ENCODE data around the gene ADARB2. TPM values are rescaled to one million over a fixed set of nuclear protein-coding genes. Genes with fewer than 3 reads are reported as not detected.

Gene ADARB2
- total RNA-seq, 1 donor from 2014 or later, result 0.11 TPM

GRCh38 chr10:1412531-1413189, 324.7 kb downstream of the ADARB2 start:
- no peaks in the 10 kb centered on the region for H3K36me3 ChIP-seq
- intact Hi-C loops (cut with micrococcal nuclease), result no loop called here
- no peak for DNase-seq

GRCh38 chr10:1411956-1412355, 325.4 kb downstream of the ADARB2 start:
- no peak overlapping the region for H3K27ac ChIP-seq (replicated peaks)
- no peak for DNase-seq
- H3K9me3 ChIP-seq (replicated peaks), result no peaks in the 10 kb centered on the region
- no peak for TF ChIP-seq CTCF (IDR thresholded peaks at IDR 0.05; ENCODE audit: borderline replicate concordance)
- H3K4me1 ChIP-seq, result no peaks in the 10 kb centered on the region
- H3K27me3 ChIP-seq (ENCODE audit: low read depth), result peaks cover 44% of the 10 kb centered on the region
- no peak overlapping the region for H3K4me3 ChIP-seq
- intact Hi-C loops (cut with micrococcal nuclease), result no loop called here
- no peaks in the 10 kb centered on the region for H3K36me3 ChIP-seq

More at GRCh38 chr10:1412531-1413189, 324.7 kb downstream of the ADARB2 start:
- Histone ChIP-seq H3K9me3 (replicated peaks) (no peaks in the 10 kb centered on the region), H3K27ac (replicated peaks) (no peak overlapping the region), H3K4me3 (no peak overlapping the region), H3K27me3 (ENCODE audit: low read depth) (peaks cover 44% of the 10 kb centered on the region), H3K4me1 (no peaks in the 10 kb centered on the region)
- no peak for TF ChIP-seq CTCF (IDR thresholded peaks at IDR 0.05; ENCODE audit: borderline replicate concordance)

- no peak overlapping the region for H3K27ac ChIP-seq (replicated peaks)
- H3K27me3 ChIP-seq (ENCODE audit: low read depth), result peaks cover 44% of the 10 kb centered on the region
- no peaks in the 10 kb centered on the region for H3K4me1 ChIP-seq
- intact Hi-C loops (cut with micrococcal nuclease), result no loop called here
- no peaks in the 10 kb centered on the region for H3K9me3 ChIP-seq (replicated peaks)
- no peak for TF ChIP-seq CTCF (IDR thresholded peaks at IDR 0.05; ENCODE audit: borderline replicate concordance)
- DNase-seq, result no peak
- no peak overlapping the region for H3K4me3 ChIP-seq
- H3K36me3 ChIP-seq, result no peaks in the 10 kb centered on the region
These were observed 325.9 kb downstream of the ADARB2 start for GRCh38 chr10:1411451-1411850.

- Histone ChIP-seq H3K4me3 (no peak overlapping the region), H3K36me3 (no peaks in the 10 kb centered on the region), H3K9me3 (replicated peaks) (no peaks in the 10 kb centered on the region), H3K27me3 (ENCODE audit: low read depth) (peaks cover 43% of the 10 kb centered on the region), H3K4me1 (no peaks in the 10 kb centered on the region), H3K27ac (replicated peaks) (no peak overlapping the region)
- intact Hi-C loops (cut with micrococcal nuclease), result no loop called here
- TF ChIP-seq CTCF (IDR thresholded peaks at IDR 0.05; ENCODE audit: borderline replicate concordance), result no peak
- DNase-seq, result no peak
These were observed 326.6 kb downstream of the ADARB2 start for GRCh38 chr10:1410469-1411395.

- Histone ChIP-seq H3K27ac (replicated peaks) (no peak overlapping the region), H3K4me3 (no peak overlapping the region), H3K9me3 (replicated peaks) (no peaks in the 10 kb centered on the region), H3K36me3 (no peaks in the 10 kb centered on the region), H3K4me1 (no peaks in the 10 kb centered on the region), H3K27me3 (ENCODE audit: low read depth) (peaks cover 45% of the 10 kb centered on the region)
- intact Hi-C loops (cut with micrococcal nuclease), result no loop called here
- no peak for DNase-seq
- TF ChIP-seq CTCF (IDR thresholded peaks at IDR 0.05; ENCODE audit: borderline replicate concordance), result no peak
These were observed 327.3 kb downstream of the ADARB2 start for GRCh38 chr10:1410032-1410431.

Data from left ventricle myocardium inferior (tissue), 1 donor.